AG09319 (cell line): ENCODE measurements around the gene ACSF3.
"Not testable (repeated sequence)": the region's sequence is repeated elsewhere in the genome, so short reads cannot be mapped to it uniquely, and the experiment has no call there.

Source experiments
- DNase-seq: peaks from one replicate; pipeline ENCODE4 v3.0.0-alpha.2; 2010; ENCODE audit warnings: low read depth; ENCODE audit errors: extremely low read depth
- TF ChIP-seq, protein P1 (sequence below): IDR thresholded peaks from 2 replicates; pipeline ENCODE4 v1.5.1; 2011; ENCODE audit warnings: low read depth, mild to moderate bottlenecking, inconsistent platforms, low read length, moderate library complexity

Gene ACSF3

DNA sequence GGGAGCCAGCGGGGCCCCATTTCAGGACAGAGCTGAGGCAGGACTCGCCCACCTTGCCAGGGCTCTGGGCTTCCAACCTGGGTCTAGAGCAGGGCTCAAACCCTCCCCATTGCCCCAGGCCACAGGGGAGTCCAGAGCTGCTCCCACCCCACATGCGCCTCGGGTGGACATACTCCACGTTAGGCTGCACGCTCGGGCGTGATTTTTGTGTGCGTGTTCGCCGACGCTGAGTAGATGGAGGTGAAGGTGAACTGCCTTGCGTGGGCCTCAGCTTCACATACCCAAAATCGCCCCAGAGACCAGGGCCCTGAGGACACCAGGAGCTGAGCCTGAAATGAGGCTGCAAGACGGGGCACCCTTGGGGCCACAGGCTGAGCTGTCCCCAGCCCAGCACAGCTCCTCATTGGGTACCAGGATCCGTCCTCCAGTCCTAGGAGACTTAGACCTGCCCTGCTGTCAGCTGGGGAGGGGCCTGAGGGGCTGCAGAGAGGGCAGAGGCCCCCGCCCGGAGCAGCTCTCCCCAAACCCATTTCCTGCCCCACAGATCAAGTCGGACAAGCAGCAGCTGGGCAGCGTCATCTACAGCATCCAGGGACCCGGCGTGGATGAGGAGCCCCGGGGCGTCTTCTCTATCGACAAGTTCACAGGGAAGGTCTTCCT lies 86.1 kb downstream of the ACSF3 start:
- TF ChIP-seq, protein P1, sequence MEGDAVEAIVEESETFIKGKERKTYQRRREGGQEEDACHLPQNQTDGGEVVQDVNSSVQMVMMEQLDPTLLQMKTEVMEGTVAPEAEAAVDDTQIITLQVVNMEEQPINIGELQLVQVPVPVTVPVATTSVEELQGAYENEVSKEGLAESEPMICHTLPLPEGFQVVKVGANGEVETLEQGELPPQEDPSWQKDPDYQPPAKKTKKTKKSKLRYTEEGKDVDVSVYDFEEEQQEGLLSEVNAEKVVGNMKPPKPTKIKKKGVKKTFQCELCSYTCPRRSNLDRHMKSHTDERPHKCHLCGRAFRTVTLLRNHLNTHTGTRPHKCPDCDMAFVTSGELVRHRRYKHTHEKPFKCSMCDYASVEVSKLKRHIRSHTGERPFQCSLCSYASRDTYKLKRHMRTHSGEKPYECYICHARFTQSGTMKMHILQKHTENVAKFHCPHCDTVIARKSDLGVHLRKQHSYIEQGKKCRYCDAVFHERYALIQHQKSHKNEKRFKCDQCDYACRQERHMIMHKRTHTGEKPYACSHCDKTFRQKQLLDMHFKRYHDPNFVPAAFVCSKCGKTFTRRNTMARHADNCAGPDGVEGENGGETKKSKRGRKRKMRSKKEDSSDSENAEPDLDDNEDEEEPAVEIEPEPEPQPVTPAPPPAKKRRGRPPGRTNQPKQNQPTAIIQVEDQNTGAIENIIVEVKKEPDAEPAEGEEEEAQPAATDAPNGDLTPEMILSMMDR = no peak
- no peak for DNase-seq

DNA sequence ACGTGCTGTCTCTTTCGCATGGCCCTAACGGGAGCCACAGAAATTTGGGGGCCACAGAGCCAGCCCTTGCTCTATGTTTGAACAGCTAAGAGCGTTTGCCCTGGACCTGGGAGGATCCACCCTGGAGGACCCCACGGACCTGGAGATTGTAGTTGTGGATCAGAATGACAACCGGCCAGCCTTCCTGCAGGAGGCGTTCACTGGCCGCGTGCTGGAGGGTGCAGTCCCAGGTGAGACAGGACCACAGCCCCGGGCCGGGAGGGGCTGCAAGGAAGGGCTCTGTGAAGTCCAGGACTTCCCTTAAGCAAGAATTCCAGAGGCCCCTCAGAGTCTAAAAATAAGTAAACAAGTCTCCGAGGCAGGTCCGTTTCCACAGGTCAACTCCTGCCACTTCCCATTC lies 89.8 kb downstream of the ACSF3 start:
- DNase-seq = no peak
- TF ChIP-seq, protein P1 = no peak

DNA sequence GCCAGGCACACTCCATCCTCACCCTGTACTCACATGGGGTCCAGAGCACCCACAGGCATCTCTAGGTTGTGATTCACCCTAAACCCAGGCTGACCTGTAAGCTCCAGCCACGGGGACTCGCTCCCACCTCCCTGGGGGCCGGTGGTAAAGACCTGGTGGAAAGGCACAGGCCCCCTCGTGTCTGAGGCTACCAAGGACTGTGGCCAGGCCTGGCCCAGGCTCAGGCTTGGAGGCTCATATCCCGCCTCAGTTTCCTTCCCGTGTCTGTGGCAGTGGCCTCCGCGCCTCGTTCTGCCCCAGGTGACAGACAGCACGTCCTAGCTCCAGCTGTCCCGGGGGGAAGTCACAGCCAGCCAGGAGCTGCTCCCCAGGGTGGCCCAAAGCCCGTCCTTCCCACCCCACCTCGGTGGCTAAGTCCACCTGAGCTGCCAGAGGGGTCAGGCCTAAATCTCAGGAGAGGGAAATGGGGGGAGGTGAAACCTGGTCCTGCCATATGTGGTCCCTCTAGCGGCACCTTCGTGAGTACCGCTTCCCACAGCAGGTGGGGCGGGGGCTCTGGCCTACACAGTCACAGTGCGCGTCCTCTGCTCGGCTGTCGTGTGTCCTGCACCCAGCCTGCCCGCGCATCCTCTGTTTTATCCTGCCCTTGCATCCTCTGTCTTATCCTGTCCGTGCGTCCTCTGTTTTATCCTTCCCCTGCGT lies 90.5 kb downstream of the ACSF3 start:
- TF ChIP-seq, protein P1 = no peak
- no peak for DNase-seq

DNA sequence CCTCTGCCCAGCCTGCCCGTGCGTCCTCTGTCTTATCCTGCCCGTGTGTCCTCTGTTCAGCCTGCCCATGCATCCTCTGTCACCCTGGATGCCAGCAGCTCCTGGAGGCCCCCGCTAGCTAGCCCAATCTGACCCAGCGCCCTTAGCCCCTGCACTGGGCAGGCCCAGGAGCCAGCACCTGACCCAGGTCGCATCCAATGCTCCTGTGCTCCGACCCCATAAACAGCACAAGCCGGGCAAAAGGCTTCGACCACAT lies 91.0 kb downstream of the ACSF3 start:
- DNase-seq = no peak
- TF ChIP-seq, protein P1 = no peak

DNA sequence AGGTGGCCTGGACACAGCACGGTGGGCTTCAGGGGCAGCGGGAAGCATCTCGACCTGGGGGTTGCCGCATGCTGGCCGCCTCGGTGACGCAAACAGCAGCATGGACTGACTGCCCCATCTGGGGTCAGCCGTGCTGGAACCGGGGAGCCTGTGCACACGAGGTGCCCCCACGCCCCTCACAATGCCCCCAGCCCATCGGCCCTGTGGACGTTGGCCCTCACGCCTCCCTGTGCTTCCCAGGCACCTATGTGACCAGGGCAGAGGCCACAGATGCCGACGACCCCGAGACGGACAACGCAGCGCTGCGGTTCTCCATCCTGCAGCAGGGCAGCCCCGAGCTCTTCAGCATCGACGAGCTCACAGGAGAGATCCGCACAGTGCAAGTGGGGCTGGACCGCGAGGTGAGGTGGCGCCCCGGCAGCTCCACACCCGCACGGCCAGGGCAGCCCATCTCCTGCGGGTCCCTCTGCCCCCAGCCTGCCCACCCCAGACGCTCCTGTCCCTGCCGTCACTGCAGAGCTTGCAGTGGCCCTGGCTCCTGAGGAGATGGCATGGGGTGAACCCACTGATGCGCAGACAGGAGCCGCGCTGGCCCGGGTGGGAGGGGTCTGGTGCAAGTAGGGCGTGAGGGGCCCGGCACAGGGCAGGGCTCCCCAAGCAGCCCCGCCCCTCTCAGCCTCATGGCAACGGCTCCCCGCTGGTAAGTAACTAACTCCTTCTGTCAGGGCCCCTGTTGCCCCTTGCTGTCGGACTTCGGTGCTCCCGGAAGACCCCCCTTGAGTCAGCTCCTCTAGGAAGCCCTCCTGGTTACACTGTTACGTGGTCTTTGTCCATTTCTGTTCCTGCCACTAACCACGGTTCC lies 91.5 kb downstream of the ACSF3 start:
- DNase-seq = no peak
- TF ChIP-seq, protein P1 = no peak

GRCh38 chr16:89185887-89186592 lies 92.4 kb downstream of the ACSF3 start:
- not testable (repeated sequence) for DNase-seq

DNA sequence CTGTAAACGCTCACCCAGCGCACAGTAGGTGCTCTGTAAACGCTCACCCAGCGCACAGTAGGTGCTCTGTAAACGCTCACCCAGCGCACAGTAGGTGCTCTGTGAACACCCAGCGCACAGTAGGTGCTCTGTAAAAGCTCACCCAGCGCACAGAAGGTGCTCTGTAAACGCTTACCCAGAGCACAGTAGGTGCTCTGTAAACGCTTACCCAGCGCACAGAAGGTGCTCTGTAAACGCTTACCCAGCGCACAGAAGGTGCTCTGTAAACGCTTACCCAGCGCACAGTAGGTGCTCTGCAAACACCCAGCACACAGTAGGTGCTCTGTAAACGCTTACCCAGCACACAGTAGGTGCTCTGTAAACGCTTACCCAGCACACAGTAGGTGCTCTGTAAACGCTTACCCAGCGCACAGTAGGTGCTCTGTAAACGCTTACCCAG lies 93.0 kb downstream of the ACSF3 start:
- DNase-seq = not testable (repeated sequence)
